H9 (cell line): ENCODE data around the gene OR52W1. TPM values are rescaled to one million over a fixed set of nuclear protein-coding genes. Genes with fewer than 3 reads are reported as not detected.

Experiments used
- DNase-seq: peaks from one replicate; pipeline ENCODE4 v3.0.0-alpha.2; 2017
- H2AFZ ChIP-seq: one replicate; pipeline ENCODE4 v1.6.1; 2013; ENCODE audit warnings: mild to moderate bottlenecking, low read length, control low read depth, moderate library complexity
- H2AK5ac ChIP-seq: 2 replicates; pipeline ENCODE4 v1.6.1; 2013; ENCODE audit warnings: low read length, control low read depth, mixed read lengths; ENCODE audit not compliant: insufficient read length
- H2BK120ac ChIP-seq: one replicate; pipeline ENCODE4 v1.6.1; 2013; ENCODE audit warnings: low read depth, mild to moderate bottlenecking, low read length, control low read depth, inconsistent platforms; ENCODE audit not compliant: poor library complexity, severe bottlenecking
- H2BK12ac ChIP-seq: 2 replicates; pipeline ENCODE4 v1.6.1; 2013; ENCODE audit warnings: low read length, control low read depth, mixed read lengths, low read depth; ENCODE audit not compliant: insufficient read length
- H2BK15ac ChIP-seq: 2 replicates; pipeline ENCODE4 v1.6.1; 2013; ENCODE audit warnings: low read depth, low read length, control low read depth
- H2BK20ac ChIP-seq: one replicate; pipeline ENCODE4 v1.6.1; 2013; ENCODE audit warnings: low read depth, mild to moderate bottlenecking, low read length, control low read depth, inconsistent platforms; ENCODE audit not compliant: poor library complexity, severe bottlenecking
- H2BK5ac ChIP-seq: 2 replicates; pipeline ENCODE4 v1.6.1; 2013; ENCODE audit warnings: low read length, control low read depth, mixed read lengths; ENCODE audit not compliant: insufficient read length
- H3K14ac ChIP-seq: 2 replicates; pipeline ENCODE4 v1.6.1; 2013; ENCODE audit warnings: low read length, control low read depth; ENCODE audit not compliant: insufficient read depth
- H3K18ac ChIP-seq: 2 replicates; pipeline ENCODE4 v1.6.1; 2013; ENCODE audit warnings: low read depth, mild to moderate bottlenecking, mixed read lengths, low read length, control low read depth; ENCODE audit not compliant: insufficient read length
- H3K23ac ChIP-seq: 2 replicates; pipeline ENCODE4 v1.6.1; 2013; ENCODE audit warnings: low read length, control low read depth, mixed read lengths, low read depth; ENCODE audit not compliant: insufficient read length
- H3K23me2 ChIP-seq: 2 replicates; pipeline ENCODE4 v1.6.1; 2013; ENCODE audit warnings: low read depth, mild to moderate bottlenecking, mixed read lengths, low read length, control low read depth; ENCODE audit not compliant: insufficient read length, poor library complexity, severe bottlenecking
- H3K27ac ChIP-seq: 2 replicates; pipeline ENCODE4 v1.5.1; 2013; ENCODE audit warnings: low read length, control low read depth, mixed read lengths, low read depth; ENCODE audit not compliant: insufficient read length
- H3K27me3 ChIP-seq: 2 replicates; pipeline ENCODE4 v1.6.1; 2013; ENCODE audit warnings: low read length, control low read depth, inconsistent platforms; ENCODE audit not compliant: insufficient read depth
- H3K4ac ChIP-seq: 2 replicates; pipeline ENCODE4 v1.6.1; 2013; ENCODE audit warnings: low read depth, mild to moderate bottlenecking, control low read depth, inconsistent platforms, low read length, moderate library complexity
- H3K4me1 ChIP-seq: 2 replicates; pipeline ENCODE4 v1.6.1; 2013; ENCODE audit warnings: low read length, control low read depth, inconsistent platforms; ENCODE audit not compliant: insufficient read depth
- H3K4me2 ChIP-seq: 2 replicates; pipeline ENCODE4 v1.6.1; 2013; ENCODE audit warnings: low read length, control low read depth, mixed read lengths; ENCODE audit not compliant: insufficient read length, insufficient read depth
- H3K56ac ChIP-seq: 2 replicates; pipeline ENCODE4 v1.6.1; 2013; ENCODE audit warnings: low read depth, mild to moderate bottlenecking, mixed read lengths, low read length, control low read depth; ENCODE audit not compliant: insufficient read length
- H3K79me1 ChIP-seq: 2 replicates; pipeline ENCODE4 v1.6.1; 2013; ENCODE audit warnings: low read depth, mild to moderate bottlenecking, moderate library complexity, low read length, control low read depth, inconsistent platforms; ENCODE audit not compliant: insufficient read depth, poor library complexity, severe bottlenecking
- H3K79me2 ChIP-seq: 2 replicates; pipeline ENCODE4 v1.6.1; 2013; ENCODE audit warnings: low read length, control low read depth, inconsistent platforms; ENCODE audit not compliant: insufficient read depth
- H3K9ac ChIP-seq: 2 replicates; pipeline ENCODE4 v1.6.1; 2013; ENCODE audit warnings: low read length, control low read depth, mixed read lengths; ENCODE audit not compliant: insufficient read length; ENCODE audit errors: extremely low read depth
- H3K9me3 ChIP-seq: one replicate; pipeline ENCODE4 v1.6.1; 2013; ENCODE audit warnings: low read depth, low read length, inconsistent platforms; ENCODE audit not compliant: control insufficient read depth
- H3T11ph ChIP-seq: one replicate; pipeline ENCODE4 v1.6.1; 2013; ENCODE audit warnings: mild to moderate bottlenecking, low read length, control low read depth, inconsistent platforms
- H4K20me1 ChIP-seq: one replicate; pipeline ENCODE4 v1.6.1; 2013; ENCODE audit not compliant: control insufficient read depth, insufficient read length, insufficient read depth
- H4K5ac ChIP-seq: 2 replicates; pipeline ENCODE4 v1.6.1; 2013; ENCODE audit warnings: low read depth, mild to moderate bottlenecking, mixed read lengths, low read length, control low read depth; ENCODE audit not compliant: insufficient read length
- H4K8ac ChIP-seq: replicated peaks from 2 replicates; pipeline ENCODE4 v1.6.1; 2013; ENCODE audit warnings: low read length, control low read depth, mixed read lengths, low read depth; ENCODE audit not compliant: insufficient read length
- H4K91ac ChIP-seq: 2 replicates; pipeline ENCODE4 v1.6.1; 2013; ENCODE audit warnings: low read depth, mild to moderate bottlenecking, moderate library complexity, mixed read lengths, low read length, control low read depth; ENCODE audit not compliant: insufficient read length
- H3K27ac Mint-ChIP-seq, 3 experiments: 2 replicates in 2 of 3; 3 replicates in 1 of 3; pipeline ENCODE4 v1.8.0; 2020 to 2021; ENCODE audit warnings: mixed read lengths in 3 of 3, mild to moderate bottlenecking in 1 of 3, moderate library complexity in 1 of 3
- H3K27me3 Mint-ChIP-seq: 2 replicates; pipeline ENCODE4 v1.8.0; 2021; ENCODE audit warnings: low read depth, mild to moderate bottlenecking, moderate library complexity, mixed read lengths
- H3K36me3 Mint-ChIP-seq, 3 experiments: 2 replicates in 2 of 3; 3 replicates in 1 of 3; pipeline ENCODE4 v1.8.0; 2020 to 2021; ENCODE audit warnings: low read depth in 3 of 3, mixed read lengths in 3 of 3; ENCODE audit not compliant: insufficient read depth in 1 of 3
- H3K4me1 Mint-ChIP-seq, 2 experiments: 2 replicates each; pipeline ENCODE4 v1.8.0; 2020; ENCODE audit warnings: mixed read lengths in 2 of 2
- H3K4me3 Mint-ChIP-seq, 2 experiments: 2 replicates in 1 of 2; 3 replicates in 1 of 2; pipeline ENCODE4 v1.8.0; 2020 to 2021; ENCODE audit warnings: mild to moderate bottlenecking in 2 of 2, mixed read lengths in 2 of 2, moderate library complexity in 1 of 2
- H3K9me3 Mint-ChIP-seq, 2 experiments: 2 replicates in 1 of 2; 3 replicates in 1 of 2; pipeline ENCODE4 v1.8.0; 2020; ENCODE audit warnings: mild to moderate bottlenecking in 2 of 2, mixed read lengths in 2 of 2, moderate library complexity in 1 of 2
- CTCF ChIP-seq: fragments of 200-600 bp; sonication (generic); conservative IDR thresholded peaks from 3 replicates; pipeline ENCODE4 v1.8.0; 2021; ENCODE audit warnings: antibody characterized with exemption, mild to moderate bottlenecking
- WGBS: extraction: QIAGEN DNeasy Blood & Tissue Kit; methylation state at CpG from one replicate; pipeline ENCODE4 v1.1.7; 2013; ENCODE audit warnings: missing lambda C conversion rate, low lambda C conversion rate, mixed read lengths; ENCODE audit not compliant: insufficient read length; ENCODE audit errors: extremely low coverage; 5-methylcytosine and 5-hydroxymethylcytosine counted together
- total RNA-seq: library from RNA; stranded (reverse); gene quantifications from 2 replicates; pipeline ENCODE4 v1.2.1, GENCODE V29; 2021

OR52W1 gene
- total RNA-seq, 1 experiment from 2014 or later, result not detected

- no peak overlapping the region for H4K91ac ChIP-seq
- H3K4me1 Mint-ChIP-seq, result peaks cover 8 to 13% of the 10 kb centered on the region in 2 experiments
- H3K9ac ChIP-seq, result no peak overlapping the region
- no peak overlapping the region for H3K56ac ChIP-seq
- H3K4me2 ChIP-seq, result no peak overlapping the region
- H3K14ac ChIP-seq, result no peak overlapping the region
- no peak overlapping the region for H4K8ac ChIP-seq
- H2BK20ac ChIP-seq, result no peak overlapping the region
- no peaks in the 10 kb centered on the region; a peak in 1 of 5 replicates for H3K9me3 Mint-ChIP-seq
- no peak overlapping the region for H2AFZ ChIP-seq
- no peak for TF ChIP-seq CTCF
- H2BK15ac ChIP-seq, result no peak overlapping the region
- H3K79me1 ChIP-seq, result no peaks in the 10 kb centered on the region
- H3K4ac ChIP-seq, result no peak overlapping the region
- H2BK5ac ChIP-seq, result no peak overlapping the region
- no peak overlapping the region for H2BK120ac ChIP-seq
- peaks cover 12% of the 10 kb centered on the region for H3K27me3 Mint-ChIP-seq
- no peaks in the 10 kb centered on the region for H3K9me3 ChIP-seq
- H3K23me2 ChIP-seq, result no peaks in the 10 kb centered on the region
- no peak overlapping the region for H2AK5ac ChIP-seq
- no peak overlapping the region for H3K23ac ChIP-seq
- DNase-seq, result no peak
- H3K27ac ChIP-seq, result no peak overlapping the region
- no CpG with 5 or more reads among the region's 2 CpGs for WGBS
- H3K4me3 Mint-ChIP-seq, result no peak overlapping the region
- no peak overlapping the region for H3K27ac Mint-ChIP-seq
- H3K36me3 Mint-ChIP-seq, result no peaks in the 10 kb centered on the region
- H2BK12ac ChIP-seq, result no peak overlapping the region
- H3K27me3 ChIP-seq, result no peaks in the 10 kb centered on the region
- no peak overlapping the region for H3T11ph ChIP-seq
- no peaks in the 10 kb centered on the region; the same call in 1 of the 2 replicates for H3K4me1 ChIP-seq
- no peaks in the 10 kb centered on the region for H3K79me2 ChIP-seq
- no peak overlapping the region for H4K5ac ChIP-seq
- no peak overlapping the region for H3K18ac ChIP-seq
- H4K20me1 ChIP-seq, result no peaks in the 10 kb centered on the region
Measured at GRCh38 chr11:6245536-6245935, 46.5 kb downstream of the OR52W1 start.
